22Rv1 (cell line): ENCODE results near the gene NR1H3.

Experiments used
- ZFX ChIP-seq: fragments of 450-650 bp; IDR thresholded peaks from 2 replicates; pipeline ENCODE4 v1.6.1; 2017; ENCODE audit warnings: antibody characterized with exemption, borderline replicate concordance
- TF ChIP-seq, protein P1 (sequence below): fragments of 450-650 bp; IDR thresholded peaks from 2 replicates; pipeline ENCODE4 v1.5.1; 2017; ENCODE audit warnings: mild to moderate bottlenecking

DNA sequence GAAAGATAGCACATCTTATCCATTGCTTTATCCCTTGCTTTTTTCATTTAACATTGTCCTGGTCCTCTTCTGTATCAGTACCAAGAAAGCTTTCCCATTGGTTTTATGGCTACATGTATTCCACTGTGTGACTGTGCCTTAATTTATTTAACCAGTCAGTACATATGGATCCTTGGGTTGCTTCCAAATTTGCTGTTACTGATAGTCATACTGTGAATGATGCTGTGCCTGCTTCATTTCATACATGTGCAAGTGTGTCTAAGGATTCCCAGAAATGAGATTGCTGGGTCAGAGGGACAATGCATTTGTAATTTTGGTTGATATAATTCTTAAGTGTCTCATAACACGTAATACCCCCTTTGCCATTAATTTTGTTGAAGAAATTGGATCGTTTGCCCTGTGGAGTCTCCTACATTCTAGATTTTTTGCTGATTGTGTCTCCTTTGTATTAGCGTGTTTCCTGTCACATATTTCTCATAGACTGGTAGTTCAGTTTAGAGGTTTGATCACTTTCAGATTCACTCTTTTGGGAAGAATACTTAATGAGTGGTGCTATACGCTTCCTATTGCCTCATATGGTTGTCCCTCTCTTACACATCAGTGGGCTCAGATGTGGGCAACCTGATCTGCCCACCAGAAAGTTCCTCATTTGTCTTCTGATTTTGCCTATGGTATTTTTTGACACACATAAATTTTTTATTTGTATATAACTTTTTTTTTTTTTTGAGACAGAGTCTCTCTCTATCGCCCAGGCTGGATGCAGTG is 59.5 kb downstream of the NR1H3 start:
- TF ChIP-seq, protein P1, sequence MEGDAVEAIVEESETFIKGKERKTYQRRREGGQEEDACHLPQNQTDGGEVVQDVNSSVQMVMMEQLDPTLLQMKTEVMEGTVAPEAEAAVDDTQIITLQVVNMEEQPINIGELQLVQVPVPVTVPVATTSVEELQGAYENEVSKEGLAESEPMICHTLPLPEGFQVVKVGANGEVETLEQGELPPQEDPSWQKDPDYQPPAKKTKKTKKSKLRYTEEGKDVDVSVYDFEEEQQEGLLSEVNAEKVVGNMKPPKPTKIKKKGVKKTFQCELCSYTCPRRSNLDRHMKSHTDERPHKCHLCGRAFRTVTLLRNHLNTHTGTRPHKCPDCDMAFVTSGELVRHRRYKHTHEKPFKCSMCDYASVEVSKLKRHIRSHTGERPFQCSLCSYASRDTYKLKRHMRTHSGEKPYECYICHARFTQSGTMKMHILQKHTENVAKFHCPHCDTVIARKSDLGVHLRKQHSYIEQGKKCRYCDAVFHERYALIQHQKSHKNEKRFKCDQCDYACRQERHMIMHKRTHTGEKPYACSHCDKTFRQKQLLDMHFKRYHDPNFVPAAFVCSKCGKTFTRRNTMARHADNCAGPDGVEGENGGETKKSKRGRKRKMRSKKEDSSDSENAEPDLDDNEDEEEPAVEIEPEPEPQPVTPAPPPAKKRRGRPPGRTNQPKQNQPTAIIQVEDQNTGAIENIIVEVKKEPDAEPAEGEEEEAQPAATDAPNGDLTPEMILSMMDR = no peak
- no peak for TF ChIP-seq ZFX
